Spleen (tissue), 7 donors: ENCODE data around the gene NPAS2.

Experiments used
- CTCF ChIP-seq, 11 experiments: fragments of 200-600 bp in 7 of 11; fragments of 450-650 bp in 4 of 11; sonication (generic) in 4 of 11; IDR thresholded peaks in 8 of 11; conservative IDR thresholded peaks in 3 of 11; 1 replicate in 7 of 11; 2 replicates in 4 of 11; pipeline versions ENCODE4 v1.4.0 to v1.8.0; 2016 to 2021; ENCODE audit warnings: antibody characterized with exemption in 11 of 11, inconsistent platforms in 4 of 11, mild to moderate bottlenecking in 1 of 11
- POLR2A ChIP-seq, 3 donors: fragments of 450-650 bp; IDR thresholded peaks; one replicate each; pipeline ENCODE4 v1.5.1; 2017; ENCODE audit warnings: antibody characterized with exemption in 3 of 3, mild to moderate bottlenecking in 1 of 3
- POLR2AphosphoS5 ChIP-seq, 3 donors: sonication (generic); formaldehyde crosslinking; IDR thresholded peaks; one replicate each; pipeline ENCODE4 v1.5.1; 2017; ENCODE audit warnings: antibody characterized with exemption in 3 of 3
- donor health status: DM: no; HTN: no; CAD: no; lungs with moderate emphysema.
- donor health status: DM: no; HTN: no; CAD: no.
- donor health status: DM: no; HTN: no; CAD: no.

- TF ChIP-seq CTCF (IDR thresholded peaks at IDR 0.05 in 8 of 11, conservative IDR thresholded peaks at IDR 0.05 in 3 of 11) = peak; percentile 45 to 86 (median 78)
- TF ChIP-seq POLR2A (IDR thresholded peaks at IDR 0.05) = no peak
- TF ChIP-seq POLR2AphosphoS5 (IDR thresholded peaks at IDR 0.05) = no peak
Measured at GRCh38 chr2:101012706-101013181, 192.8 kb downstream of the NPAS2 start.
